SU-DHL-6 (cell line): ENCODE results near the gene UBA1.

Experiments used
- EZH2phosphoT487 ChIP-seq: fragments of 200-600 bp; sonication (generic), shearing (Covaris generic); conservative IDR thresholded peaks from 2 replicates; pipeline ENCODE4 v1.6.1; 2018; ENCODE audit warnings: mild to moderate bottlenecking, antibody characterized with exemption, low read length, moderate library complexity, mixed read lengths
- TF ChIP-seq, protein P1 (sequence below): fragments of 200-600 bp; sonication (generic); IDR thresholded peaks from one replicate; pipeline ENCODE4 v1.5.1; 2017; ENCODE audit warnings: antibody characterized with exemption, mild to moderate bottlenecking, low read length, moderate library complexity; ENCODE audit not compliant: insufficient read depth, poor library complexity, severe bottlenecking

DNA sequence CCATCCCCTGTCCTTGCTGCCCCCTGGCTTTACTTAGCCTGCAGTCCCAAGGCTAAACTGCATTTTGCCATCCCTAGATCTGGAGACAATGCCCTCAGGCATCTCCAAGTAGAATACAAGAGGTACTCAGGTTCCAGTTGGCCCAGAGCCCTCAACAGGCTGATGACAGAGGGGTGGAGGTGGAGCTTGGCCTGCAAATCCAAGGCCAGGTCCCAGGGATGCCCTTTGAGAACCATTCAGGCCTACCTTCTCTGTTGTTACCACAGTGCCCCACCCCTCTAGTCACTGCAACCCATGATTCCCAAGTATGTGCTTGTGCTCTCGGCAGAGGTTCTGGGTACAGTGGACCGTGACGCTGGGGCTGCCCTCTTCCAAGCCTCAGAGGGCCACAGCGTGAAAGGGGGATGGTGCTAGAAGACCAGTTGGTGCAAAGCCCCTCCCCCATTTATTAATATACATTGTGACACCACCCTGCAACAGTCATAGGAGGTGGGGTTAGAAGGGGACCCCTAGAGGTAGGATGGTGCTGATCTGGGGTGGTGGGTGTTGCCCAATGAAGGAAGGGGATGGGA lies 6.4 kb upstream of the UBA1 start:
- TF ChIP-seq, protein P1, sequence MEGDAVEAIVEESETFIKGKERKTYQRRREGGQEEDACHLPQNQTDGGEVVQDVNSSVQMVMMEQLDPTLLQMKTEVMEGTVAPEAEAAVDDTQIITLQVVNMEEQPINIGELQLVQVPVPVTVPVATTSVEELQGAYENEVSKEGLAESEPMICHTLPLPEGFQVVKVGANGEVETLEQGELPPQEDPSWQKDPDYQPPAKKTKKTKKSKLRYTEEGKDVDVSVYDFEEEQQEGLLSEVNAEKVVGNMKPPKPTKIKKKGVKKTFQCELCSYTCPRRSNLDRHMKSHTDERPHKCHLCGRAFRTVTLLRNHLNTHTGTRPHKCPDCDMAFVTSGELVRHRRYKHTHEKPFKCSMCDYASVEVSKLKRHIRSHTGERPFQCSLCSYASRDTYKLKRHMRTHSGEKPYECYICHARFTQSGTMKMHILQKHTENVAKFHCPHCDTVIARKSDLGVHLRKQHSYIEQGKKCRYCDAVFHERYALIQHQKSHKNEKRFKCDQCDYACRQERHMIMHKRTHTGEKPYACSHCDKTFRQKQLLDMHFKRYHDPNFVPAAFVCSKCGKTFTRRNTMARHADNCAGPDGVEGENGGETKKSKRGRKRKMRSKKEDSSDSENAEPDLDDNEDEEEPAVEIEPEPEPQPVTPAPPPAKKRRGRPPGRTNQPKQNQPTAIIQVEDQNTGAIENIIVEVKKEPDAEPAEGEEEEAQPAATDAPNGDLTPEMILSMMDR, result no peak
- no peak for TF ChIP-seq EZH2phosphoT487
